HG03520 (cell line): ENCODE measurements around the gene PAQR6.

Experiments used
- ATAC-seq: cut with Tn5 transposase; IDR thresholded peaks from one replicate; pipeline ENCODE4 v1.9.1; 2021; ENCODE audit warnings: mild to moderate bottlenecking, moderate library complexity; ENCODE audit not compliant: unreplicated experiment

Gene PAQR6

DNA sequence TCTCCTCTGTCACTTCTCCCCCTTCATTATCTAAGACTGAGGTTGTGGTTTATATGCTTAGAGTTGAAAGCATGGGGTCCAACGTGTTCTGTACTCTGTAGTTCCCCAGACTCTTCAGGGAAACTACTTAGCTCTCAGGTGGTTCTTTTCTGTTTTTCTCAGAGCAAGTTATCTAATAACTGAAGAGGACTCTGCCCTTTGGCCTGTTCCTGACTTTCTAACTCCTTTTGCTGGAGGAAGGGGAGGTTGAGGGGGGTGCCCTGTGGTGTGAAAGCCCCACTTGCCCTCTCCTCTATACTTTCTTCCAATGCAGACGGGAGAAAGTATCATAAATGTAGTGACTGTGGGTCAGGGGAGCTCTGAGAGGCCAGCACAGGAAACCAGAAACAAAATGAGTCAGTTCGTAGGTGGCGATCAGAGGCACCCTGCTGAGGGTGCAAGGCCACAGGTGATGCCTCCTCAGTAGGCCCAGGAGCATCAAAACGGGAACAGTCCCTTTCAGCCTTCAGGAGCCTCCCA, 49.0 kb downstream of the PAQR6 start:
- ATAC-seq: no peak

GRCh38 chr1:156196445-156196844, 51.4 kb downstream of the PAQR6 start:
- no peak for ATAC-seq

DNA sequence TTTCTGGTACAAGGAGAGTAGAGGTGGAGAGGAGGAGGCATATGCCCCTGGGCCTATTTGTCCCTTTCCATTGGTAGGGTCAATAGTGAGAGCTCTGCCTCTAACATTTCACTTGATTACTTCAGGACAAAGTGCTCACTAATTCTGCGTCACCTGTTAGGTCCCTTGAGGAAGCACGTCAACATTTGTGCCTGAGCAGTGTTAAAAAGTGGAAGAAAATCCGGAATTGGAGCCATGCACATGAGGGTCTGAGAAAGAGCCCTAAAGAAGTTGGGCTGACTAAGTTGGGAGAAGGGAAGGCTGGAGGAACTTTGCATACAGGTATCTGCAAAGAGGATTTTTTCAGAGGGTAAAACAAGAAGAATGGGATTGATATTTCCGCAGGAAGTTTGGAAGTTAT, 52.0 kb downstream of the PAQR6 start:
- ATAC-seq: no peak

- peak; percentile 4 for ATAC-seq
Observed at GRCh38 chr1:156194300-156194652, 53.6 kb downstream of the PAQR6 start.

- peak; percentile 90 for ATAC-seq
Observed at GRCh38 chr1:156193488-156194299, 54.2 kb downstream of the PAQR6 start, which contains the start of gene SLC25A44. TSS of gene SLC25A44 (plus strand) at chr1:156194104. CDS start at chr1:156199848, 5,744 bp downstream.
